ENCODE results near the gene DNER. TPM values are rescaled to one million over a fixed set of nuclear protein-coding genes. Genes with fewer than 3 reads are reported as not detected.

Gene DNER
- total RNA-seq, 2 donors from 2014 or later = 0.67 to 1.1 TPM

- no peak for DNase-seq (ENCODE audit: low spot score)
- intact Hi-C loops (cut with DNase I) = no loop called here
Measured at GRCh38 chr2:229426464-229426863, 287.9 kb downstream of the DNER start.

DNA sequence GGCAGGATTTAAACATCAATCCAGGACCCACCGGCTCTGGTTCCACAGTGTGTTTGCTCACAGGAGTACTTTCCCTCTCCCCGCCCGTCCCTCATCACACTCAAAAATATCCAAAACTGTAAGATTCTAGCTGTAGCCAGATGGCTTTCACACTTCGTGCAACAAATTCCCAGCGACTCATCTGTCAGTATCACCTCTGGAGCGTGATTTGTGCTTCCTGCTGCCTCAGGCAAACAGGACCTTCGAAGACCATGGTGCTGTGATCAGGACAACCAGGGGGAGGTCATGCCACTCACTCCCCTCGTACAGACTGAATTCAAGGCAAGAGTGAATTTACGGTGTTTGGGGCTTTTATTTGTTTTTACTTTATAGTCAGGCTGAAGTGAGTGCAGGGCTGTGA, 288.8 kb downstream of the DNER start:
- DNase-seq (ENCODE audit: low spot score) = no peak
- intact Hi-C loops (cut with DNase I) = no loop called here

- DNase-seq (ENCODE audit: low spot score) = no peak
- intact Hi-C loops (cut with DNase I) = no loop called here
Measured at GRCh38 chr2:229422063-229422462, 292.3 kb downstream of the DNER start.

DNA sequence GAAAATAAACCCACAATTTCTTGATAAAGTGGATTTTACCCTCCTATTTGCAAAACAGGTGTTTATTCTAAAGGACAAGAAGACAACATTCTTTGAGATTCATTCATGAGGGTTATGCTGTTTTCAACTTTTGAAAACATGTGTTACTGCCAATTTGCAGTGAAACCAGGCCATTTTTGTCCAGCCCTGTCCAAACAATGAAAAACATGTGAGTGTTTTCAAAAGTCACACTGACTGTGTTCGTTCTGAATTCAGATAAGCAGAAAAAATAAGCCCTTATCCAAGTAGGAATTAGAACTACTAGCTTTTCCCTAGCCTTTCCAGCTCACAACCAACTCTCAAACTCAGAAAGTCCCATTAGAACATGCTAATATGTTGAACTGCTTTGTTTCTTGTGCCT, 295.2 kb downstream of the DNER start:
- intact Hi-C loops (cut with DNase I) = no loop called here
- DNase-seq (ENCODE audit: low spot score) = no peak

DNA sequence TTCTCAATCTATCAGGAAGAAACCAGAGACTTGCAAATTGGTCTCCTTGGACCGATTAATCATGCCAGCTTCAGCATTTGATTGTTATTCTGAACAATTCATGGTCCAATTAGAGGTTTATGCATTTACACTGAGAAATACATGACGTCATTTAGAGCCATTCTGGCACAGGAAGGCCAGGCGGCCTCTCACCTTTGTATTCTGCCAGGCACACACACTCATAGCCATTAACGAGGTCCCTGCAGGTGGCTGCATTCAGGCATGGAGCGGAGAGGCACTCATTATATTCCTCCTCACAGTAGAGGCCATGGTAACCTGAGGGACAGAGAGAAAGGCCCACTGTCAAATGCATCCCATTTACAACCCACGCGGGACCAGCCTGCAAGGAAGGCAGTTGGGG, 296.4 kb downstream of the DNER start:
- intact Hi-C loops (cut with DNase I) = no loop called here

GRCh38 chr2:229417176-229417575, 297.2 kb downstream of the DNER start:
- DNase-seq (ENCODE audit: low spot score) = no peak

More for the DNA sequence above, 296.4 kb downstream of the DNER start:
- no peak for DNase-seq (ENCODE audit: low spot score)

DNA sequence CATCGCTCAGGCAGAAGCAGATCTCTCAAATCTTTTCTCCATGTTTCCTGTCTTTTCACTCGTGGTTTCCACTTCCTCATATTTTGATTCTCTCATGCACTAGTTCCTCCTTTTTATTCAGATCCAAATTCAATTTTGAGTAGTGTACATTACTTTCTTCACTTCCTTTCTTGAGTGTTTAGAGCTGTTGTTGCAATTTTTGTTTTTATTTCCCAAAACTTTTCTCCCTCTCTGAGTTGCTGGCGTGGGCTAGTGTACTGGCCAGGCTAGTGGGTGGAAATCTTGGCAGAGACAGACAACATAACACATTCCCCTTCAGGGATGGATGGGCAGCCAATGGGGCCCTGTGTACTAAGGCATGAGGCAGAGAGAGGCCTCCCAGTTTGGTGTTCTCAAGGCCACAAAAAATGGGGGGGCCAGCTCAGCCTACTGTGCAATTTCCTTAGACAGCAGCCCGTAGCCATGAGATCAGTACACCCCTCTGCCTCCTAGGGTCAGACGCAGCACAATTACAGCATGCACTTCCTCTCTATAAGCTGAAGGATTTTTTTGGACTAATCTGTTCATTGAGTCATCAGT, 298.1 kb downstream of the DNER start:
- intact Hi-C loops (cut with DNase I) = no loop called here
- peak; percentile 88 for DNase-seq (ENCODE audit: low spot score)

More at GRCh38 chr2:229417176-229417575, 297.2 kb downstream of the DNER start:
- intact Hi-C loops (cut with DNase I) = no loop called here

DNA sequence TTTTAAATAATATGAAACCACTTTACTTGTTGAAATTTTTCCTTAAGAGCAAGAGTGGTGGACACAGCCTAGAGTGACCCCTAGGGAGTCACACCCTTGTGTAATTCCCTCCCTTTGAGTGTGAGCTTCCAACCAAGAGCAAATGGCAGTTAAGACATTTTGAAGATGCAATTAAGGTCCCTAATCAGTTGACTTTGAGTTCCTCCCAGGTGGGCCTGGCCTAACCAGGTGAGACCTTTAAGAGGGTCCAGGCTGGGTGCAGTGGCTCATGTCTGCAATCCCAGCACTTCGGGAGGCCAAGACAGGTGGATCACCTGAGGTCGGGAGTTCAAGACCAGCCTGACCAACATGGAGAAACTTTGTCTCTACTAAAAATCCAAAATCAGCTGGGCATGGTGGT, 299.7 kb downstream of the DNER start:
- DNase-seq (ENCODE audit: low spot score) = no peak
- intact Hi-C loops (cut with DNase I) = no loop called here

GRCh38 chr2:229412686-229413085, 301.7 kb downstream of the DNER start:
- intact Hi-C loops (cut with DNase I) = no loop called here
- DNase-seq (ENCODE audit: low spot score) = no peak

DNA sequence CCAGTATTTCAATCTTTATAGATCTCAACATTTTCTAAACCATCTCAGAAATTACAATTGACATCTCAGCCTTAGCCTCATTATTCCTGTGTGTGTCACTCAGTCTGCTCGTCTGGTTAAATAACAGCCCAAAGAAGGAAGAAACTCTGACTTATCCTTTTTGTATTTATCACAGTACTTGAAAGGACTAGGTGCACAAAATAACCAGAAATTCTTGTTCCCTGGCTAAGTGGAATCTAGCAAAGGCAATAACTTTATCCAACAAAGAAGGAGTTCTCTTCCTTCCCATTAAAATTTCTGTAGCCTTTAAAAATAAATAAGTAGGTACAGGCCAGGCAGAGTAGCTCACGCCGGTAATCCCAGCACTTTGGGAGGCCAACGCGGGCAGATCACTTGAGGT, 303.4 kb downstream of the DNER start:
- intact Hi-C loops (cut with DNase I) = no loop called here

DNA sequence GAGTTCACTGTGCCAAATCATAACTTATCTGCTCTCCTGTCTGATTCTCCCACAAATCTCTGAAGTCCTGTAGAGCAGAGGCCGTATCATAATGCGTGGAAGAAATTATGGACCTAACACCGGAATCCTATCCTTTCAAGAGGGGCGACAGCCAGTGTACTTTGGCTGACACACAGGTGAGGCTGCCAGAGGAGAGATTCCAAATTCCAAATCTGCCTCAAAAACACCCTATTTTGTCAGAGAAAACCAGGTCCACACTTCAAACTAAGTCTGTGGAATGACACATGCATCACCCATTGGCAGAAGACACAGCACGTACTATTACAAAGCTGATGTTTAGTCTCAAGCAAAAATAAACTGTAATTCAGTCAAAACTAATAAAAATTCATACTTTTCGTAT, 304.1 kb downstream of the DNER start:
- no peak for DNase-seq (ENCODE audit: low spot score)
- intact Hi-C loops (cut with DNase I) = no loop called here

More for the DNA sequence above, 303.4 kb downstream of the DNER start:
- no peak for DNase-seq (ENCODE audit: low spot score)

GRCh38 chr2:229409751-229410181, 304.6 kb downstream of the DNER start:
- intact Hi-C loops (cut with DNase I) = no loop called here
- DNase-seq (ENCODE audit: low spot score) = no peak

- intact Hi-C loops (cut with DNase I) = no loop called here
- DNase-seq (ENCODE audit: low spot score) = no peak
Measured at GRCh38 chr2:229408962-229409361, 305.4 kb downstream of the DNER start.

GRCh38 chr2:229408356-229408755, 306.0 kb downstream of the DNER start:
- intact Hi-C loops (cut with DNase I) = no loop called here
- no peak for DNase-seq (ENCODE audit: low spot score)

DNA sequence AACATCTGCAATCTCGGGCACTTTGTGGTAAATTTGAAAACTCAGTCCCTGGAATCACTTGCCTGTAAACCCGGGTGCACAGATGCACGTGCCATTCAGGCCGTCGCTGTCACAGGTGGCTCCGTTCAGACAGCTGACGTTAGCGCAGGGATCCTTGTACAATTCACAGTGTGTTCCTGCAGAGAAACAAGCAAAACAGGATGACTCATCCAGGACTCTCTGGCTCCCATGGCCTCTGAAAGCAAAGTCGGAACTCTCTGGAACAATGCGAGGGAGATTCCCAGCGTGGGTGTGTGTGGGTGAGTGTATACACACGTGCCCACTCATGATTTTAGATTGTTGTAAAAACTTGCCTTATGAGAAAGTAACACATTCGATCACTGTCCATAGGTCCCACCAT, 307.2 kb downstream of the DNER start:
- intact Hi-C loops (cut with DNase I) = no loop called here
- DNase-seq (ENCODE audit: low spot score) = no peak

DNA sequence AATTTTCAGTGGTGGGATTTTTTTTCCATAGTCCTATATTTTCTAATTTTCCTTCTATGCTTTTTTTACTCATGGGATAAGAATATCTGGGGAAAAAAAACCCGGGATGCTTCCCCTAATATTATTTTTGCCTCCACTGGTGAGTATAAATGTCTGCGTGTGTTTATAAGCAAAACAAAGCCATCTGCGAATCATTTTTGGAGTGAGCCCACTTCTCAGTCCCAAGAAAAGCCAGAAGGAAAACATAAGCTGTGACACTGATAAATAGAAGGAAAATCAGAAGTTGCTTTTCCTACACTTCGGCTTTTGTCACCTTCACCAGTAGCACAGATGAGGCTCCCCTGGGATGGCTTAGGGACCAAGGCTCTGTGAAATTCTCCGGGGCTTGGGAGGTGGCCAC, 308.6 kb downstream of the DNER start:
- no peak for DNase-seq (ENCODE audit: low spot score)
- intact Hi-C loops (cut with DNase I) = no loop called here

- intact Hi-C loops (cut with DNase I) = no loop called here
- no peak for DNase-seq (ENCODE audit: low spot score)
Measured at GRCh38 chr2:229403296-229403695, 311.1 kb downstream of the DNER start.

- intact Hi-C loops (cut with DNase I) = no loop called here
- DNase-seq (ENCODE audit: low spot score) = no peak
Measured at GRCh38 chr2:229401171-229401865, 313.0 kb downstream of the DNER start.

DNA sequence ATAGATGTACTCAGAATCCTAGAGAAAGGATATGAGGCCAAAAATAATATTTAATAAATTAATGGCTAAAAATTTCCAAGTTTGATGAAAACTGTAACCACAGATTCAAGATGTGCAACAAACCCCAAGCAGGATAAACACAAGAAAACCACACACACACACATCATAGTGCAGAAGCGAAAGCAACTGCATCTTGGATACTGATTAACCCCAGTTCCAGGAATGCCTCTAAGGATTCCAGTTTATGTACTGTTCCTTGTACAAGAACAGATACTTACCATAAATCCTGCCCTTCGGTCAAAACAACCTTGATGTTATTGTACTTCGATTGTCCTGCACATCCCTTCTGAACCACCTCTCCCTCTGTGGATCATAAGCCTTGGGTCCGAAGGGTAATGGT, 320.4 kb downstream of the DNER start:
- intact Hi-C loops (cut with DNase I) = no loop called here

GRCh38 chr2:229392196-229392595, 322.2 kb downstream of the DNER start:
- DNase-seq (ENCODE audit: low spot score) = no peak
- intact Hi-C loops (cut with DNase I) = no loop called here

More for the DNA sequence above, 320.4 kb downstream of the DNER start:
- DNase-seq (ENCODE audit: low spot score) = no peak

- no peak for DNase-seq (ENCODE audit: low spot score)
- intact Hi-C loops (cut with DNase I) = no loop called here
Measured at GRCh38 chr2:229388731-229389130, 325.6 kb downstream of the DNER start.

Data from posterior vena cava (tissue), 2 donors.